Trophoblast cell (in vitro differentiated cells and primary cell): ENCODE results near the gene ABO.

ENCODE experiments used
- DNase-seq, 2 donors: peaks; one replicate each; pipeline ENCODE4 v3.0.0-alpha.2; 2016
- H2AFZ ChIP-seq: 2 replicates; pipeline ENCODE4 v1.6.1; 2013; ENCODE audit warnings: low read length, moderate library complexity, mild to moderate bottlenecking; ENCODE audit not compliant: insufficient read depth, poor library complexity
- H2AK5ac ChIP-seq: 2 replicates; pipeline ENCODE4 v1.6.1; 2013; ENCODE audit warnings: mild to moderate bottlenecking, low read length
- H2BK120ac ChIP-seq: 2 replicates; pipeline ENCODE4 v1.6.1; 2013; ENCODE audit warnings: low read length, mild to moderate bottlenecking, moderate library complexity; ENCODE audit not compliant: insufficient read depth, poor library complexity
- H2BK12ac ChIP-seq: 2 replicates; pipeline ENCODE4 v1.6.1; 2013; ENCODE audit warnings: mild to moderate bottlenecking, low read length, moderate library complexity
- H2BK5ac ChIP-seq: 2 replicates; pipeline ENCODE4 v1.6.1; 2013; ENCODE audit warnings: low read length, low read depth, moderate library complexity, mild to moderate bottlenecking; ENCODE audit not compliant: poor library complexity
- H3K14ac ChIP-seq: 2 replicates; pipeline ENCODE4 v1.6.1; 2013; ENCODE audit warnings: mild to moderate bottlenecking, low read length
- H3K18ac ChIP-seq: 2 replicates; pipeline ENCODE4 v1.6.1; 2013; ENCODE audit warnings: mild to moderate bottlenecking, low read length
- H3K23ac ChIP-seq: 2 replicates; pipeline ENCODE4 v1.6.1; 2013; ENCODE audit warnings: low read length
- H3K27ac ChIP-seq: 2 replicates; pipeline ENCODE4 v1.5.1; 2013; ENCODE audit warnings: low read depth, mild to moderate bottlenecking, inconsistent platforms, low read length, moderate library complexity
- H3K27me3 ChIP-seq: 2 replicates; pipeline ENCODE4 v1.6.1; 2013; ENCODE audit warnings: inconsistent platforms, mild to moderate bottlenecking, low read length, moderate library complexity; ENCODE audit not compliant: insufficient read depth
- H3K36me3 ChIP-seq, 2 experiments: 1 replicate in 1 of 2; 2 replicates in 1 of 2; pipeline ENCODE4 v1.6.1; 2013; ENCODE audit warnings: low read length in 2 of 2, mild to moderate bottlenecking in 2 of 2, moderate library complexity in 1 of 2; ENCODE audit not compliant: insufficient read depth in 2 of 2, control insufficient read depth in 1 of 2
- H3K4ac ChIP-seq: 2 replicates; pipeline ENCODE4 v1.6.1; 2013; ENCODE audit warnings: low read depth, mild to moderate bottlenecking, low read length, moderate library complexity
- H3K4me1 ChIP-seq, 2 experiments: 1 replicate in 1 of 2; 2 replicates in 1 of 2; pipeline ENCODE4 v1.6.1; 2013; ENCODE audit warnings: low read length in 2 of 2, mild to moderate bottlenecking in 2 of 2, moderate library complexity in 1 of 2; ENCODE audit not compliant: insufficient read depth in 2 of 2, control insufficient read depth in 1 of 2
- H3K4me2 ChIP-seq: 2 replicates; pipeline ENCODE4 v1.6.1; 2013; ENCODE audit warnings: inconsistent platforms, mild to moderate bottlenecking, low read length, moderate library complexity
- H3K4me3 ChIP-seq: 2 replicates; pipeline ENCODE4 v1.5.1; 2013; ENCODE audit warnings: mild to moderate bottlenecking, low read depth, low read length, inconsistent platforms
- H3K79me1 ChIP-seq: one replicate; pipeline ENCODE4 v1.6.1; 2013; ENCODE audit warnings: low read length
- H3K79me2 ChIP-seq: 2 replicates; pipeline ENCODE4 v1.6.1; 2013; ENCODE audit warnings: low read length, mild to moderate bottlenecking; ENCODE audit not compliant: control insufficient read depth, insufficient read depth, poor library complexity
- H3K9ac ChIP-seq: 2 replicates; pipeline ENCODE4 v1.6.1; 2013; ENCODE audit warnings: mild to moderate bottlenecking, low read length
- H3K9me3 ChIP-seq: 2 replicates; pipeline ENCODE4 v1.6.1; 2013; ENCODE audit warnings: low read depth, mild to moderate bottlenecking, control low read depth, inconsistent platforms, low read length; ENCODE audit not compliant: insufficient read depth
- H4K12ac ChIP-seq: 2 replicates; pipeline ENCODE4 v1.6.1; 2013; ENCODE audit warnings: low read depth, mild to moderate bottlenecking, low read length, moderate library complexity
- H4K8ac ChIP-seq: 2 replicates; pipeline ENCODE4 v1.6.1; 2013; ENCODE audit warnings: low read depth, mild to moderate bottlenecking, low read length, moderate library complexity
- H4K91ac ChIP-seq: one replicate; pipeline ENCODE4 v1.6.1; 2013; ENCODE audit warnings: low read depth, mild to moderate bottlenecking, low read length, moderate library complexity
- WGBS: extraction: QIAGEN DNeasy Blood & Tissue Kit; methylation state at CpG from one replicate; pipeline ENCODE4 v1.1.7; 2013; ENCODE audit warnings: missing lambda C conversion rate; ENCODE audit not compliant: insufficient read length, insufficient coverage; ENCODE audit errors: extremely low coverage; 5-methylcytosine and 5-hydroxymethylcytosine counted together

The ABO gene

DNA sequence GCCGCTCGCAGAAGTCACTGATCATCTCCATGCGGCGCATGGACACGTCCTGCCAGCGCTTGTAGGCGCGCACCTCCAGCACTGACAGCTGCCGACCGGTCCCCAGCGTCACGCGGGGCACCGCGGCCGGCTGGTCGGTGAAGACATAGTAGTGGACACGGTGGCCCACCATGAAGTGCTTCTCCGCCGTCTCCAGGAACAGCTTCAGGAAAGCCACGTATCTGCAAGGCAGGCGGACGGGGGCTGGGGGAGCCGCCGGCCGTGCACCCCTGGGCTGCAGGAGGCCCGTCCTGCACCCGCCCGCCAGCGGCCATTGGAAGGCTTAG, 18.9 kb downstream of the ABO start:
- Histone ChIP-seq H2BK120ac (no peak overlapping the region), H3K4me2 (no peak overlapping the region), H3K4me3 (no peak overlapping the region), H2BK5ac (no peak overlapping the region), H3K14ac (no peak overlapping the region), H3K36me3 (no peaks in the 10 kb centered on the region), H2AK5ac (no peak overlapping the region), H4K91ac (no peak overlapping the region), H3K27me3 (no peaks in the 10 kb centered on the region), H3K4me1 (peaks cover 3 to 9% of the 10 kb centered on the region in 2 experiments), H3K9me3 (peaks cover 6% of the 10 kb centered on the region), H2BK12ac (no peak overlapping the region), H3K23ac (no peak overlapping the region), H3K9ac (no peak overlapping the region), H2AFZ (no peak overlapping the region), H3K79me1 (no peaks in the 10 kb centered on the region), H3K18ac (no peak overlapping the region), H3K4ac (no peak overlapping the region), H3K79me2 (no peaks in the 10 kb centered on the region), H3K27ac (no peak overlapping the region), H4K8ac (no peak overlapping the region), H4K12ac (no peak overlapping the region)
- DNase-seq: no peak
- no CpG with 5 or more reads among the region's 30 CpGs for WGBS

DNA sequence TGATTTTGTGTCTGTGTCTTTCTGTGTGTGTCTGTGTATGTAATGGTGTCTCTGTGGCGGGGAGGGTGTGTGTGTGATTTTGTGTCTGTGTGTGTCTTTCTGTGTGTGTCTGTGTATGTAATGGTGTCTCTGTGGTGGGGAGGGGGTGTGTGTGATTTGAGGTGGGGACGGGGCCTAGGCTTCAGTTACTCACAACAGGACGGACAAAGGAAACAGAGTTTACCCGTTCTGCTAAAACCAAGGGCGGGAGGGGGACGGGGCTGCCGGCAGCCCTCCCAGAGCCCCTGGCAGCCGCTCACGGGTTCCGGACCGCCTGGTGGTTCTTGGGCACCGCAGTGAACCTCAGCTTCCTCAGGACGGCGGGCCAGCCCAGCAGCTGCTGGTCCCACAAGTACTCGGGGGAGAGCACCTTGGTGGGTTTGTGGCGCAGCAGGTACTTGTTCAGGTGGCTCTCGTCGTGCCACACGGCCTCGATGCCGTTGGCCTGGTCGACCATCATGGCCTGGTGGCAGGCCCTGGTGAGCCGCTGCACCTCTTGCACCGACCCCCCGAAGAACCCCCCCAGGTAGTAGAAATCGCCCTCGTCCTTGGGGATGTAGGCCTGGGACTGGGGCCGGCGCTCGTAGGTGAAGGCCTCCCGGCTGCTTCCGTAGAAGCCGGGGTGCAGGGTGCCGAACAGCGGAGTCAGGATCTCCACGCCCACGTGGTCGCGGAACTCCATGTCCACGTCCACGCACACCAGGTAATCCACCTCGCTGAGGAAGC, 19.4 kb downstream of the ABO start:
- H3K79me2 ChIP-seq: no peaks in the 10 kb centered on the region
- H3K27me3 ChIP-seq: no peaks in the 10 kb centered on the region
- no peak overlapping the region for H4K12ac ChIP-seq
- H3K36me3 ChIP-seq: no peaks in the 10 kb centered on the region
- H4K8ac ChIP-seq: no peak overlapping the region
- H3K79me1 ChIP-seq: no peaks in the 10 kb centered on the region
- no peak overlapping the region for H3K14ac ChIP-seq
- no peak overlapping the region for H3K18ac ChIP-seq
- no peak overlapping the region for H3K23ac ChIP-seq
- peaks cover 6% of the 10 kb centered on the region for H3K9me3 ChIP-seq
- H2BK12ac ChIP-seq: no peak overlapping the region
- H2BK120ac ChIP-seq: no peak overlapping the region
- H2BK5ac ChIP-seq: no peak overlapping the region
- H3K4me2 ChIP-seq: no peak overlapping the region
- no peak overlapping the region for H3K4ac ChIP-seq
- no peak overlapping the region for H3K9ac ChIP-seq
- H2AFZ ChIP-seq: no peak overlapping the region
- H3K4me1 ChIP-seq: peaks cover 5 to 12% of the 10 kb centered on the region in 2 experiments
- no CpG with 5 or more reads among the region's 42 CpGs for WGBS
- no peak overlapping the region for H2AK5ac ChIP-seq
- no peak overlapping the region for H3K27ac ChIP-seq
- H4K91ac ChIP-seq: no peak overlapping the region
- DNase-seq: no peak
- H3K4me3 ChIP-seq: no peak overlapping the region

DNA sequence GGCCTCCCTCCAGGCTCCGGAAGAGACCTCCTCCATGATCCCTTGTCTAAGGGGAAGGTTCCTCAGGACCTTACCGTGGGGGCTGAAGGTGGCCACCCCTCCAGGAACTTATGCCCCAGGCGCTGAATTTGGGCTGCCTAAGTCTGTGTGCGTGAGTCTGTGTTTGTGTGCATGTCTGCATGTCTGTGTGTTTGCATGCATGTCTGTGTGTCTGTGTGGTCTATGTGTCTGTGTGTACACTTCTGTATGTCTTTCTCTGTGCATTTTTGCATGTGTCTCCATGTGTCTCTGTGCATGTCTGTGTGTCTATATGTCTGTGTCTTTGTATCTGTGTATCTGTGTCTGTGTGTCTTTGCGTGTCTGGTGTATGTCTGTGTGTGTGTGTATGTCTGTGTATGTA, 20.5 kb downstream of the ABO start:
- Histone ChIP-seq H2AK5ac (no peak overlapping the region), H3K14ac (no peak overlapping the region), H4K91ac (no peak overlapping the region), H3K4me2 (no peak overlapping the region), H2BK120ac (no peak overlapping the region), H4K12ac (no peak overlapping the region), H2BK12ac (no peak overlapping the region), H2AFZ (no peak overlapping the region), H3K79me2 (no peaks in the 10 kb centered on the region), H3K4ac (no peak overlapping the region), H2BK5ac (no peak overlapping the region), H3K9me3 (peaks cover 6% of the 10 kb centered on the region), H4K8ac (no peak overlapping the region), H3K4me3 (no peak overlapping the region), H3K23ac (no peak overlapping the region), H3K4me1 (peaks cover 8 to 14% of the 10 kb centered on the region in 2 experiments), H3K36me3 (no peaks in the 10 kb centered on the region), H3K18ac (no peak overlapping the region), H3K9ac (no peak overlapping the region), H3K27ac (no peak overlapping the region), H3K79me1 (no peaks in the 10 kb centered on the region), H3K27me3 (no peaks in the 10 kb centered on the region)
- DNase-seq: no peak
- no CpG with 5 or more reads among the region's 5 CpGs for WGBS

DNA sequence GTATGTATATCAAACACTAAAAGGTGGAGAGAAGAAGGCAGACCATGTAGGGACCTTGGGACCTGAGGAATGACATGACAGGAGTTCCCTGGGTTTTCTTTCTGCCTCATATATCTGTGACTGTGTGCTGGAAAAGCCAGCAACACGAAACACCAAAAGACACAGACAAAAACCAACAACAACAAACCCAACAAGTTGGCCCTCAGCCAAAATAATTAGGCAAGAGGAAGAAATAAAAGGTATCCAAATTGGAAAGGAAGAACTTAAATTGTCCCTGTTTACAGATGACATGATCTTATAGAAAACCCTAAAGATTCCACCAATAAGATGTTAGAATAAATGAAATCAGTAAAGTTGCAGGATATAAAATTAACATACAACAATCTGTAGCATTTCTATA, 21.7 kb downstream of the ABO start:
- H3K14ac ChIP-seq: no peak overlapping the region
- H3K4me3 ChIP-seq: no peak overlapping the region
- no peak overlapping the region for H3K18ac ChIP-seq
- no peak overlapping the region for H4K12ac ChIP-seq
- DNase-seq: no peak
- H4K8ac ChIP-seq: no peak overlapping the region
- no peaks in the 10 kb centered on the region for H3K36me3 ChIP-seq
- no peaks in the 10 kb centered on the region for H3K79me1 ChIP-seq
- H4K91ac ChIP-seq: no peak overlapping the region
- H3K4ac ChIP-seq: no peak overlapping the region
- no peak overlapping the region for H3K9ac ChIP-seq
- H3K27ac ChIP-seq: no peak overlapping the region
- H3K4me2 ChIP-seq: no peak overlapping the region
- H3K79me2 ChIP-seq: no peaks in the 10 kb centered on the region
- H3K9me3 ChIP-seq: peaks cover 6% of the 10 kb centered on the region
- H2BK5ac ChIP-seq: no peak overlapping the region
- H2AFZ ChIP-seq: no peak overlapping the region
- no peak overlapping the region for H3K23ac ChIP-seq
- no peak overlapping the region for H2AK5ac ChIP-seq
- no CpG with 5 or more reads among the region's 1 CpG for WGBS
- H3K4me1 ChIP-seq: peaks cover 8 to 14% of the 10 kb centered on the region in 2 experiments
- H2BK12ac ChIP-seq: no peak overlapping the region
- no peak overlapping the region for H2BK120ac ChIP-seq
- H3K27me3 ChIP-seq: no peaks in the 10 kb centered on the region
